ENCODE results near the gene TTPAL.

Gene TTPAL

GRCh38 chr20:44509762-44510161 lies 34.1 kb downstream of the TTPAL start:
- TF ChIP-seq GABPA (IDR thresholded peaks at IDR 0.05; ENCODE audit: low read depth) (no peak), POLR2AphosphoS5 (IDR thresholded peaks at IDR 0.05; ENCODE audit: low read depth) (no peak), REST (IDR thresholded peaks at IDR 0.05; ENCODE audit: insufficient replicate concordance, low read depth) (no peak), CTCF (IDR thresholded peaks at IDR 0.05; ENCODE audit: insufficient read depth, low read length) (no peak), SPI1 (IDR thresholded peaks at IDR 0.05; ENCODE audit: borderline replicate concordance, low read depth) (no peak)
- no peak for DNase-seq (ENCODE audit: low read depth in 1 of 2, low spot score in 1 of 2)
- H3K4me3 ChIP-seq (replicated peaks; ENCODE audit: insufficient read depth, low read length) = no peak overlapping the region
- no peak overlapping the region for H3K27ac ChIP-seq (replicated peaks)
- H3K27me3 ChIP-seq (ENCODE audit: insufficient read depth, poor library complexity, severe bottlenecking) = no peaks in the 10 kb centered on the region

DNA sequence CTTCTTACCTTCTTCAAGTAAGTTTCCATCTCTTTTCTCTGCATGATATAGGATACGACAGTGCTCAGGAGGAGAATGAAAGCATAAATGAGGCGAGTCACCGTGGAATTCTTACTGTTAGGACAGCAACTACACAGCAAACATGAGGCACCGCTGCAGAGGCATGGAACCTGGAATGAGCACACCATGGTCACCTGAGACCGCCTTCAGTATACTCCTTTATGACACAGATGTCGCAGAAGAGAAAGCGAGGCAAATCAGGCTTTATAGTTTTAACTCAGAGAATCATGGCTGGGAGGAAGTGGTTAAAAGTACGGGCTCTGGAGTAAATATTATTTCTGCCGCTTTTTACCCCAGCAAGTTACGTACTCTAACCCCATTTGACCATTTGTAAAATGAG lies 38.2 kb downstream of the TTPAL start:
- no peaks in the 10 kb centered on the region for H3K27me3 ChIP-seq (ENCODE audit: insufficient read depth, poor library complexity, severe bottlenecking)
- TF ChIP-seq GABPA (IDR thresholded peaks at IDR 0.05; ENCODE audit: low read depth) = no peak
- no peak for TF ChIP-seq SPI1 (IDR thresholded peaks at IDR 0.05; ENCODE audit: borderline replicate concordance, low read depth)
- no peak for TF ChIP-seq CTCF (IDR thresholded peaks at IDR 0.05; ENCODE audit: insufficient read depth, low read length)
- no peak for TF ChIP-seq REST (IDR thresholded peaks at IDR 0.05; ENCODE audit: insufficient replicate concordance, low read depth)
- TF ChIP-seq POLR2AphosphoS5 (IDR thresholded peaks at IDR 0.05; ENCODE audit: low read depth) = no peak
- H3K4me3 ChIP-seq (replicated peaks; ENCODE audit: insufficient read depth, low read length) = no peak overlapping the region
- no peak overlapping the region for H3K27ac ChIP-seq (replicated peaks)
- no peak for DNase-seq (ENCODE audit: low read depth in 1 of 2, low spot score in 1 of 2)

- no peak for DNase-seq (ENCODE audit: low read depth in 1 of 2, low spot score in 1 of 2)
- no peak overlapping the region for H3K27ac ChIP-seq (replicated peaks)
- H3K27me3 ChIP-seq (ENCODE audit: insufficient read depth, poor library complexity, severe bottlenecking) = no peaks in the 10 kb centered on the region
- no peak overlapping the region for H3K4me3 ChIP-seq (replicated peaks; ENCODE audit: insufficient read depth, low read length)
- TF ChIP-seq SPI1 (IDR thresholded peaks at IDR 0.05; ENCODE audit: borderline replicate concordance, low read depth) = no peak
Observed at GRCh38 chr20:44516491-44516890, 40.8 kb downstream of the TTPAL start.

- no peak for TF ChIP-seq GABPA (IDR thresholded peaks at IDR 0.05; ENCODE audit: low read depth)
- TF ChIP-seq POLR2AphosphoS5 (IDR thresholded peaks at IDR 0.05; ENCODE audit: low read depth) = no peak
- no peak for TF ChIP-seq REST (IDR thresholded peaks at IDR 0.05; ENCODE audit: insufficient replicate concordance, low read depth)
- no peak for TF ChIP-seq CTCF (IDR thresholded peaks at IDR 0.05; ENCODE audit: insufficient read depth, low read length)
- TF ChIP-seq SPI1 (IDR thresholded peaks at IDR 0.05; ENCODE audit: borderline replicate concordance, low read depth) = no peak
- no peak overlapping the region for H3K27ac ChIP-seq (replicated peaks)
Observed at GRCh38 chr20:44517454-44517853, 41.8 kb downstream of the TTPAL start.

More at GRCh38 chr20:44517454-44517853, 41.8 kb downstream of the TTPAL start:
- Histone ChIP-seq H3K27me3 (ENCODE audit: insufficient read depth, poor library complexity, severe bottlenecking) (no peaks in the 10 kb centered on the region), H3K4me3 (replicated peaks; ENCODE audit: insufficient read depth, low read length) (no peak overlapping the region)
- DNase-seq (ENCODE audit: low read depth in 1 of 2, low spot score in 1 of 2) = no peak

Measured in HL-60 (cell line).